Stimulated activated CD8-positive, alpha-beta memory T cell treated with anti-CD3 and anti-CD28 coated beads, Interleukin-15, amount 100 ng/mL, for 4 hours (primary cell): ENCODE data around the gene MYPOP.
"Not testable (repeated sequence)": the region's sequence is repeated elsewhere in the genome, so short reads cannot be mapped to it uniquely, and the experiment has no call there.

Experiments
- DNase-seq, 2 donors: peaks; one replicate each; pipeline ENCODE4 v3.0.0-alpha.2; 2020; ENCODE audit warnings: low read depth in 2 of 2

Gene MYPOP

DNA sequence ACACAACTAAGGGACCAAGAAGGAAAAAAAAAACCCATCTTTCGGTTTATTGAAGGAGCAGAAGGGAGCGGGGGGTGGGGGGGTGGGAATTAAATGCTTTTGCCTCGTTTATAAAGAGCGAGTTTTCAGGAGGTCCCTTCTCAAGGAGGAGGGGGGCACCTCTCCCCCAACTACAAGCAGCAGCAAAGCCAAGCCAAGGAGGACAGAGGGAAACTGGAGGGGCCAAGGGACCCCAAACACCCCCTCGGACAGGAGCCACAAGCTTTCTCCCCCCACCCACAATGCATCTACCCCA, 18.9 kb downstream of the MYPOP start:
- DNase-seq: no peak

DNA sequence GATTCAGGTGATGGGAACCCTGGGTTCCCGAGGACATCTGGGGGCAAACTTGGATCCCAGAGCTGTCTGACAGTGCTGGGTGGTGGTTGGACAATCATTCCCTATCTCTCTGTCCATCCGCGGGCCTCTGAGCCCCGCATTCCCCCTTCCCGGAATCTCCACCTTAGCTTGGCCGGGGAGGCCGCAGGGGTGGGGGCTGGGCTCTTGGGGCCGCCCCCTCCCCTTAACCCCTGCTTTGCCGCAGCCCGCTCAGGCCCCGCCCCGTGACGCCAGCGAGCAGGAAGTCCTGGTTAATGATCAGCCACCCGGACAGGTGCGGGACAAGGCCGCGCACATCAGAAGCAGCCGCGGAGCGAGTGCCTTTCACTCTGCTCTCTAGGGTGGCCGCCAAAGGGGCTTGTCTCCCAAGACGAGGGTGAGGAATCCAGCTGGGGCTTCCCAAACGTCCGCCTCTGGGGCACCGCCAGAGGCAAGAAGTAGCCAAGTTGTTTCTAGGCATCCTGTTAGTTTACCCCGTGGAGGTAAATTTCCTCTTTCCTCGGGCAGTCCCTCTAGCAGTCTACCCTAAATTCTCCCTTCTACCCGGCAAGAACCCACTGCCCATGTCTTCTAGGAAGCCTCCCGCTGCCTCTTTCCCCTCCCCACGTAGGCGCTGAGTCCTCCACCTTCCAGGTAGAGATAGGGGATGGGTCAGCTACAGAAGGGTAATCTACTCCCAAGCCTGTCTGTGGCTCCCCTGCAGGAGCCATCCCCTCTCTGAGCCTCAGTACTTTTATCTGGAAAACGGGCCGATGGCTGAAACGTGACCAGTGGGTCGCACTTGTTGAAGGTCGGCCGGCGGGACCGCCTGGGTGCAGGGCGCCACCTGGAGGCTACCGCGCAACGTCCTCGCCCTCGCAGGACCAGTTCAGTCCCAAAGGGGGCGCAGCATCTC, 19.5 kb downstream of the MYPOP start:
- DNase-seq: peak; percentile 50 to 63

DNA sequence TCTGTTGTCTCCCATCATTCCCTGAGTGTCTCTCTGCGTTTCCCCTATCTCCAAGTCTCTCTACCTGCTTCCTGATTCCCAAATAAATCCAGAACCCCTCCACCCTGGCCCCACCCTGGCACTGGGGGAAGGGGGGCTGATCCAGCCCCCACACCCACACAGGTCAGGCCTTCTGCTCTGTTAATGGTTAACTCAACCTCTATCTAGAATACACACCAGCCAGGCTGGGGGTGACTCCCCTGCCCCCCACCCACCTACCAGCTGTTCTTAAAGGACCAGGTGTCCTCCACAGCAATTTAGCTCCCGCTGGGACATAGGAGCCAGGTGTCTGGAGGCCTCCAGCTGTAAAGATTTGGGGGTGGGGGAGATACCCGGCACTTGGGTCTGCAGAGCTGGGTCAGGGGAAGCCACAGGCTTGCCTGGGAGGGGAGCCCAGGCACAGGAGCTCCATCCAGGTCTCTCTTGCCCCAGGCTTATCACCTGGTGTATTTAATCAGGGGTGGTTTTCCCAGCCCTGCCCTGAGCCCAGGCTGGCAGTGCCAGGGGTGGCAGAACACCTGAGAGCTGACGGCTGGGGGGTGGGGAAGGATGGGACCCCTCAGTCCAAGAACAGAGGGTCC, 20.4 kb downstream of the MYPOP start:
- no peak for DNase-seq

DNA sequence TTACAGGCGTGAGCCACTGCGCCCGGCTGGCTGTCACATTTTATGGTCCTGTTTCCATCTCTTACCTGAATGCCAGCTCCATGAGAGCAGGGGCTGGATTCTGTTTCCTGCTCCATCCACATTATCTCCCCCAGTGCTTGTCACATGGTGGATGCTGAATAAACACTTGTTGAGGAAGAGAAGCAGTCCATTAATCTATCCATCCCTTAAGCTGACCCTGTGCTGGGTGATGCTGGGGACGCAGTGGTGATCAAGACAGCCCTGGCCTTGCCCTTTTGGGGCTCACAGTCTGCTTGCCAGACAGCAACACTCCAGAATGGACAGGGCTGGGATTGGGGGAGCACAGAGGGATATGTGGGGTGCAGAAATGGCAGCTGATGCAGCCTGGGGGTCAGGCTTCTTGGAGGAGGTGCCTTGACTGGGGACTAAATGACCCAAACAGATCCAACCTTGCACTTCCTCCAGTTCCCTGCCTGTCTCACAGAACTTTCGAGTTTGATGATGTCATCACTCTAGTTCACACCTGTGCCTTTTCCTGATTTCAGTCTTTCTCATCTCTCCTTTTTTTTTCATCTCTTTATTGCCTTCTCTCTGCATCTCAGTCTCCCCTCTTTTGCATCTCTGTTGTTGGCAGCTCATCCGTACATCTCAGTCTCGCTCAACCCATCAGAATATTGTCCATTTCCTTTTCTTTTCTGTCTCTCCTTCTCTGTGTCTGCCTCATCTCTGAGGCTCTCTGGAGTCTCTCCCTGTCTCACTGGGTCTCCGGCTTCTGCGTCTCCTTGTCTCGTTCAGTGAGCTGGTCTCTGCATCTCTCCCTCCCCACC, 21.1 kb downstream of the MYPOP start:
- DNase-seq: no peak

DNA sequence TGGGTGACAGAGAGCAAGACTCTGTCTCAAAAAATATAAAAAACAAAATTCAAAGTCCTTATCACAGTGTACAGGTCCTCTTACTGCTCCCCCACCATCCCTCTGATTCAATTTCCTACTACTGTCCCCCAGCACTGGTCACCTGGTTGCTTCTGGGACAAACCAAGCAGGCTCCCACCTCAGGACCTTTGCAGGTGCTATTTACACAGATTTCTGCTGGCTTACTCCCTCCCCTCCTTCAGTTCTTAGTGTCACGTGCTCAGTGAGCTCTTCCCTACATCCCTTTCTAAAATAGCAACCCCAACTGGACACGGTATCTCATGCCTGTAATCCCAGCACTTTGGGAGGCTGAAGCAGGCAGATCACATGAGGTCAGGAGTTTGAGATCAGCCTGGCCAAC, 22.4 kb downstream of the MYPOP start:
- no peak for DNase-seq

DNA sequence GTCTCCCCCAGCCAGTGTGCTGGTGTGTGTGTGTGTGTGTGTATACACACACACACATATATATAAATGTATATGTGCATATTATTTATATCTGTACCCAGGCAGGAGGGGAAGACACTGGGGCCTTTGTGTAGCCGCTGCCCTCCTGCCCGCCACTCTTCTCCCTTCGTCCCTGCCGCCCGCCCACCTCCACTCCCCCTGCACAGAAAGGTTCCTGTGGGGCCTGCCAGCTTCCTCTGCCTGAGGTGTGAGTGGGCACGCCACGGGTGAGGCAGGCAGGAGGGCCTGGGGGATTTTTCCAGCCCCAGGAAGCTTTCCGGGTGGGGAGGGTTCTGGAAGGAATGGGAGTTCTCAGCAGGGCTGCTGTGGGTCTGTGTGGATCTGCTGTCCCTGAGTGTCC, 23.4 kb downstream of the MYPOP start:
- no peak for DNase-seq

DNA sequence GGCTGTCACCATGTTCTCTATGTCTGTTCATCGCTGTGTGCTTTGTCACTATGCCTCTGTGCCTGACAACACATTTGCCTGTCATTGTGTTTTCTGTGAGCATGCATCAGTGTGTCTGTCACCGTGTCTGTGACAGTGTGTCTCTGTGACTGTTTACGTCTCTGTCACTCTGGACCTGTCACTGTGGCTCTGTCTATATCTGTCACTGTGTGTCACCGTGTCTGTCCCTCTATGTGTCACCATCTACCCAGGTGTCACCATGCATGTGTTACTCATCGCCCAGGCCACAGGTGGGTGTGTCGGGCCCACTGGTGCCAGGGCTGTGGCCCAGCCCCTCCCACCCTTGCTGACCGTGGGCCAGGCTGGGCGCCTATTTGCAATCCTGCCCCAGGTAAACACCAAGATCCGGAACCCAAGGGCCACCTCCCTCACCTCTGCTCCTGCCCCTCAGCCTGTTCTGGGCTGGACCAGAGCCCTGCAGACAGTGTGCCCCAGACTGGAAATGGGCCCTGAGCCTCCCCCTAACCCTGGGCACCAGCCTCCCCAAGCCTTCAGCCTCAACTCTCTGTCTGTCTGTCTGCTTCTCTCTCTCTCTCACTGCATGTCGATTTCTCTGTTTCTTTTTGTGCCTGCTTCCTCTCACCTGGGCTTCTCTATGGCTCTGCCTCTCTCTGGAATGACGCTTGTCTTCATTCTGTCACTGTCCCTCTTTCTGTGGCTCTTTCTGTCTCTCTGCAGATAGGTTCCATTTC, 24.2 kb downstream of the MYPOP start:
- no peak for DNase-seq

DNA sequence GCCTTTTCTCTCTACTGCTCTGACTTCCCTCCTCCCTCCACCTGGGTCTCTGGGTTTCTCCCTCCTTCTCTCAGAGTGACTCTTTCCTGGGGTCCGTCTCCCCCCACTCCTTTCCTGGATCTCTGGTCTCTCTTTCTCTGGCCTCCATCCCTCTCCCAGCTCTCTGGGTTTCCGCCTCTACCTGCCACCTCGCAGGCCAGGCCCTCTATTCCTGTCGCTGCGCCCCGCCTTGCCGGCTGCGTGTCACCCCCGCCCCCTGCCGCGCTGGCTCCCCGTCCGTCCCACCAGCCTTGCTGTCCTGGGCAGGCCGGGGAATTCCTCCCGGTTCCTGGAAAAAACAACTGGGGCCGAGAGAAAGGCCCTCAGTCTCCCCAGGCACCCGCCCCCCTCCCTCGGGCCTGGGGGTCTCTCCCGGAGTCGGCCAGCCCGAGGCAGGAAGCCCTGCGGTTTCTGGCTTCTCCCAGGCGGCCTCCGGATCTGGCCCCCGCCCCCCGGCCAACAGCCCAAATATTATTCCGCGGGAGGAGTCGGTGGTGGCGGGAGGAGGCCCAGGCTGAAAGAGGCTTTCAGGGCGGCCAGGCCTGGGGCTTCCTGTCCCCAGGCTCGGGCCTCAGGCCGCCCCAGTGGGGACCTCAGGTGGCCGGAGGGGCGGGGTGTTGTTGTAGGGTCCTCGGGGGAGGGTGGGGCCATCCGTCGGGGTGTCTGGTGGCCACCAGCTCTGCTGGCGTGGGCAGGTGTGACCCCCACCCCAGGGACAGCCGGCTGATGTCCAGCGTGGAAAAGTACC, 25.8 kb downstream of the MYPOP start:
- DNase-seq: no peak

DNA sequence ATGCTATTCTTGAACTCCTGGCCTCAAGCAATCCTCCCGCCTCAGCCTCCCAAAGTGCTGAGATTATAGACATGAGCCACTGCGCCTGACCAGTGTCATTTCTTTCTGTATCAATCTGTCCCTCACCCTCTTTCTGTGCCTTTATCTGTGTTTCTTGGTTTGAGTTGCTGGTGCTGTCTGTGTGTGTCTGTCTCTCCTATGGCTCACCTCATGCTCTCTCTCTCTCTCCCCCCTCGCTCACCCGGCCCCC, 26.3 kb downstream of the MYPOP start:
- DNase-seq: no peak

DNA sequence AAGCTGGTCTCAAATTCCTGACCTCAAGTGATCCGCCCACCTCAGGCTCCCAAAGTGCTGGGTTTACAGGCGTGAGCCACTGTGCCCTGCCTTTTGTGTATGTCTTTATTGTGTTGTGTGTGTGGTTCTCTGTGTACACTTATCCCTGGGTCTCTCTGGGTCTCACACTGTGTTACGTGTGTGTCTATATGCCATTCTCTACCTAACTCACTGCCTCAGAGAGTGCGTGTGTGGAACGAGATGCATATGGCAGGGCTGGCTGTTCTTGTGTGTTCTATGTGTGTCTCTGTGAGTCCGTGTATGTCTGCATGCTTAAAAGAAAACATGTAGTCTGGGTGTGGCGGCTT, 27.8 kb downstream of the MYPOP start:
- no peak for DNase-seq

DNA sequence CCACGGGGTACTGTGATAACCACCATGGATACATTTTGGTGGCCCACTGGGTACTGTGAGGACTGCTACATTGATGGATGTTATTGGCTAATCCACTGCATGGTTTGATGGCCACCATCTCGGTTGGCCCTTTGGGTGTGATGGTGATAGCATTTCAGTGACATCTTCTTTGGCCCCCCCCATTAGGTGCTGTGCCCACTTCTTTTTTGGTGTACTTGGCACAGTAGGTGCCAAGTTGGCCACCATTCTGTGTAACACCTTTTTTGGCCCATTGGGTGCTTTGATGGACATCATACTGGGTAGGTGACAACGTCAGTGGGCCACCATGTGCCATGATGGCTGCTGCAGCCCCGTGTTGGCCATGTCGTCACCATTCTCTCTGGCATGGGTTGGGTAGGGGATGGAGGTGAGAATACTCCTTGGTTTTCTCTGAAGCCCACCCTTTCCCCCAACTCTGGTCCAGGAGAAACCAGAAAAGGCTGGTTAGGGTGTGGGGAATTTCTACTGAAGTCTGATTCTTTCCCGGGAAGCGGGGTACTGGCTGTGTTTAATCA, 29.1 kb downstream of the MYPOP start:
- no peak for DNase-seq

DNA sequence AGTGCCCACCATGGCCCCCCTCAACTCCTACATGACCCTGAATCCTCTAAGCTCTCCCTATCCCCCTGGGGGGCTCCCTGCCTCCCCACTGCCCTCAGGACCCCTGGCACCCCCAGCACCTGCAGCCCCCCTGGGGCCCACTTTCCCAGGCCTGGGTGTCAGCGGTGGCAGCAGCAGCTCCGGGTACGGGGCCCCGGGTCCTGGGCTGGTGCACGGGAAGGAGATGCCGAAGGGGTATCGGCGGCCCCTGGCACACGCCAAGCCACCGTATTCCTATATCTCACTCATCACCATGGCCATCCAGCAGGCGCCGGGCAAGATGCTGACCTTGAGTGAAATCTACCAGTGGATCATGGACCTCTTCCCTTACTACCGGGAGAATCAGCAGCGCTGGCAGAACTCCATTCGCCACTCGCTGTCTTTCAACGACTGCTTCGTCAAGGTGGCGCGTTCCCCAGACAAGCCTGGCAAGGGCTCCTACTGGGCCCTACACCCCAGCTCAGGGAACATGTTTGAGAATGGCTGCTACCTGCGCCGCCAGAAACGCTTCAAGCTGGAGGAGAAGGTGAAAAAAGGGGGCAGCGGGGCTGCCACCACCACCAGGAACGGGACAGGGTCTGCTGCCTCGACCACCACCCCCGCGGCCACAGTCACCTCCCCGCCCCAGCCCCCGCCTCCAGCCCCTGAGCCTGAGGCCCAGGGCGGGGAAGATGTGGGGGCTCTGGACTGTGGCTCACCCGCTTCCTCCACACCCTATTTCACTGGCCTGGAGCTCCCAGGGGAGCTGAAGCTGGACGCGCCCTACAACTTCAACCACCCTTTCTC, 30.1 kb downstream of the MYPOP start:
- no peak for DNase-seq

DNA sequence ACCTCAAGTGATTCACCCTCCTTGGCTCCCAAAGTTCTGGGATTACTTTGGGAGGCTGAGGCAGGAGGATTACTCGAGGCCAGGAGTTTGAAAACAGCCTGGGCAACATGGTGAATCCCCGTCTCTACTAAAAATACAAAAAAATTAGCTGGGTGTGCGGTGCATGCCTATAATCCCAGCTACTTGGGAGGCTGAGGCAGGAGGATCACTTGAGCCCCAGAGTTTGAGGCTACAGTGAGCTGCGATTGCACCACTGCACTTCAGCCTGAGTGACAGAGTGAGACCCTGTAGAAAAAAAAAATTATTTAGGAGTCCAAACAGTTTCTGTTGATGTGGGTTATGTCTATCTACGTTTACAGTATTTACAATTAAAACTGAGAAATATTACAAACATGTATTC, 31.6 kb downstream of the MYPOP start:
- no peak for DNase-seq

DNA sequence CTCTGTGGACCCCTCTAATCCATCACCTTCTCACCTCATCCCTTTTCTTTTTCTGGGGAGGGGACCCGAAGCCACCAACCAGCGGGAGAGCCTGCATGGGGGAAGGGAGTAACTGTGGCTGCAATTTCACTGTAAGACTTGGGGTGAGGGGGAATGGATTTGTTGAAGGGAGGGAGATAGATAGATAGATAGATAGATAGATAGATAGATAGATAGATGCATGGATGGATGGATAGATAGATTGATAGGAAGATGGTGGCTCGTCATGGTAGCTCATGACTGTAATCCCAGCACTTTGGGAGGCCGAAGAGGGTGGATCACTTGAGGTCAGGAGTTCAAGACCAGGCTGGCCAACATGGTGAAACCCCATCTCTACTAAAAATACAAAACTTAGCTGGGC, 35.2 kb downstream of the MYPOP start:
- DNase-seq: not testable (repeated sequence)

DNA sequence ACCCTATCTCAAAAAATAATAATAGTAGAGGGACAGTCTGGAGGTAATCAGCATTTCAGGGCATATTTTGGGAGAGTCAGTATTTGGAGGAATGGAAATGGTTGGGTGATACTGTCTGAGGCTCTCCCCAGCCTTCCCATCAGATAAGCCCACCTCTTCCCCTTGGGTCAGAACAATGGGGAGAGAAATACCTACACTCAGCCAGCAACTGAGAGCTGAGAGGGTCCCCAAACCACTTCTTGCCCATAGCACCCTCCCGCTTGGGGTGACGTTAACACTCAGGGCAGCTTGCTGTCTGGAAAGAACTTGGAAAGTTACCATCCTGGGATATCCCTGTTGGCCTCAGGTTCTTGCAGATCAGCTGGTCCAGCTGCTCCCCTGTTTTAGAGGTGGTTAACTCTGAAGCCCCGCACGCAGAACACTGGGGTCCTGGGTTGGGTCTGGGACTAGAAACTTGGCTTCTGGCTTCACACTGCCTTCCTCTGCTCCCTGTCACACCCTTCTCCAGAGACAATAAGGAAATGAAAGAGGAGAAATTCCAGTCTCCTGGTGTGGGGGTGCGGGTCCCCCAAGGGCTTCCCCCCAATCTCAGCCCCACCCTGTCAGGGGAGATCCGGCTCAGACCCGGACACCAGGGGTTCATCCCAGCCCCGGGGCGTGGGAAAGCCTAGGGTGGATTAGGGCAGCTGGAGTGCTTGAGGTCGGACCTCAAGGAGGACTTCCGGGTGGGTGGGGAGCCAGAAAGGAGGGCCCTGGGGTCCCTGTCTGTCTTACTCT, 35.8 kb downstream of the MYPOP start:
- no peak for DNase-seq

DNA sequence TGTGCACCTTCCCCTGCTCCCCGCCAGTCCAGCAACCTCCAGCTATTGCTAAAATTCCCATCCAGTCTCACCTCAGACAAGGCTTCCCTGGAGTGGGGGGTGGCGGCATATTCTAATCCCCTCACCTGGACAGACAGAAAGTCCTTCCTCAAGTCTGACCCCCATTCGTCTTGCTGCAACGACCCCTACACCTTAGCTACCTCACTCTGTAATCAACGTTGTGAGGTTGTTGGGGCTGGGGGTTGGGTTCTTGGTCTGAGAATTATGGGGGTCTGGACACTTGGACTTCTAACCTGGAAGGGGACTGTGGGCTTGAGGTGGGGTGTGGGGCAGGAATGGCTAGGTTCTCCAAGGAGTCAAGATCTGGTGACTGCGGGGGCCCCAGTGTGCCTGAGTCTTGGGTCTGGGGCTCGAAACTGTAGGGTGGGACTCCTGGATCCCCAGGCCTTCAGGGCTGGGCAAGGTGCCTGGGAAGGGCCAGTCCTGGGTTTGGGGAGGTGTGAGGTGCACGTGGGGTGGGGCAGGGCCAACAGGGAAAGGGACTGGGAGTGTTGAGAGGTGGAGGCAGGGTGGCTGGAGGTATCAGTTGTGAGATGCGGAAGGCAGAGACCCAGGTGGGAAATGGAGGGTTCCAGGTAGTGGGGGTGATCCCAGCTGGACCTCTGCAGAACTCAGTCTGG, 37.0 kb downstream of the MYPOP start:
- no peak for DNase-seq

DNA sequence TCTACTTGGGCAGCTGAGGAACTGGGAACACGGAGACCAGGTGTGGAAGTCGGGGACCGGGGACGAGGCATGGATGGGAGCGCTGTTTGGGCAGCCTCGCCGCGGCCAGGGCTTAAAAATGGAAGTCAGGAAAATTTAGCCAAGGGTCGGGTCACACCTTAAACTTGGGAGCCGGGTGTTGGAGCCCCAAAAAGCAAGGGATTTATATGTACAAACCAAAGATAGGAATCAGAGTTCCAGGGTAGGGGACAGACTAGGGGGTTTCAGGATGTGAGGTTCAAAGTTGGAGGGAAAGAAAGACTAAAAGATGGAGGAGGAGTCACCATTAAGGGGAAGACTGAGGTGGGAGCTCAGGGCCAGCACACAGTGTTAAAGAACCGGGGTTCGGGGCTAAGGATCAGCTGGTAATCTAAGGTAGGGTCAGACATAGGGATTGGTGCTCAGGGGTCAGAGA, 37.8 kb downstream of the MYPOP start:
- no peak for DNase-seq

DNA sequence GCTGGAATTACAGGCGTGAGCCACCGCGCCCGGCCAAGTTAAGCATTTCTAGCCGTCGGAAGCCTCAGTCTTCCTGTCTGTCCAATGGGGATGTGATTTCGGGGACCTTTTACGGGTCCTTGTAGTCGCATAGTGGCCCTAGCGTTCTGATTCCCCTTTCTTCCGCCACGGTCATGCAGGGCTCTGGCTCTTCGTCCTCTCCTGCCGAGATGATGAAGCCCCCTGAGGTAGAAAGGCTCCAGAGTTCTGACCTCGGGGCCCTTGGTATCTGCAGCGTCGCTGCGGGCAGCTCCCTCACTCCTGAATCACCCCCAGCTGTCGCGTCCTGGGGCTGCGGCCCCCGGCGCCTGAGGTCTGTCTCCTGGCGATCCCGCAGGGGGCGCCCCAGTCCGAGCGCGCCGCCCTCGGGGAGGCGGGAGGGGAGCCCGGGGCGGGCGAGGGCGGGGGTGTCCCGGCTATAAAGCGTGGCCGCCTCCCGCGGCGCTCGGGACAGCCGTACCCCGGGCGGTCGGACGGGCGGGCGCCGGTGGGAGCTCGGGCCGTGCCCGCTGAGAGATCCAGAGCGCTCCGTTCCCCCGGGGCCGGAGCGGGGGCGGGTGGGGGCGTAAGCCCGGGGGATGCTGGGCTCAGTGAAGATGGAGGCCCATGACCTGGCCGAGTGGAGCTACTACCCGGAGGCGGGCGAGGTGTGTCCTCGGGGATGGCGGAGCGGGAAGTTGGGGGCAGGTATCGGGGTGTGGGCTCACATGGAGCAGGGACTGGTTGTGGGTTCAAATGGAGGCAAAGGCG, 38.4 kb downstream of the MYPOP start, which contains the start of gene FOXA3:
TSS of gene FOXA3 (plus strand) at position 487 of the 789 bp plus-strand sequence. CDS start at position 618, 131 bp downstream.
- DNase-seq: no peak
